ENCODE results near the gene OMP.

Gene OMP

DNA sequence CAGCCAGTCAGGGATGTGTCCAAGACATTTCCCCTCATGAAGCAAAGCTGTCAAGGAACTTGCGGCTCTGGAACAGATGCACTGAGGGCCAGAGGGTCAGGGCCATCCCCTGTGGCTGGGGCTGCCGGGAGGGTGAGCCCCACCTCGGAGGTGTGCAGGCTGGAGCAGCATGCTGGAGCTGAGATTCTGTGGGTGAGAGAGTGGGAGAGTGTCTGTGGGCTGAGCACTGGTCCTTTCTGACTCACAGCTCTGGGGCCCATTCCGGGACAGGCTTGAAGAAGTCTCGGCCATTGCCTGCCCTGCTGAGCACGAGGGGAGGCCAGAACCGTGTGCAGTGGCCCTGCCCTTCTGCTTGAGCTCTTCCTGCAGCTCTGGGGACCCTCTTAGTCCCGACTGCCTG, 2.1 kb downstream of the OMP start:
- no peak for DNase-seq (ENCODE audit: low read depth, low spot score)

DNA sequence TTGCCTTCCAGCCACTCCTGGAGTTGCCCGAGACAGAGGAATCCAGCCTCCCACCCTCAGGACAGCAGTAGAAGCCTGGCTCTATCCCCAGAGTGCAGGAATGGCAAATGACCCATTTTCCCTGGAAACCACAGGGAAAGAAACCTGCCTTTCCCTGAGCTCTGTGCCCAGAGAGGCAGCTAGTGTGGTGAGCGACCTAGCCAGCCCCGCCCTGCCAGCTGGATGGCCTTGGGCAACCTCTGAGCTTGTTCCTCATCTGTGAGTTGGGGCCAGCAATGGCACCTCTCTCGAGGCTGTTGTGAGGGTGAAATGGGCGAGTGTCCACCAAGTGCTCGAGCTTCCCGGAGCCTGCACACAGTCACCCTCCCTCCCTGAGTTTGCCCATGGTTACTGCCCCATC, 3.7 kb downstream of the OMP start:
- DNase-seq (ENCODE audit: low read depth, low spot score) = no peak

DNA sequence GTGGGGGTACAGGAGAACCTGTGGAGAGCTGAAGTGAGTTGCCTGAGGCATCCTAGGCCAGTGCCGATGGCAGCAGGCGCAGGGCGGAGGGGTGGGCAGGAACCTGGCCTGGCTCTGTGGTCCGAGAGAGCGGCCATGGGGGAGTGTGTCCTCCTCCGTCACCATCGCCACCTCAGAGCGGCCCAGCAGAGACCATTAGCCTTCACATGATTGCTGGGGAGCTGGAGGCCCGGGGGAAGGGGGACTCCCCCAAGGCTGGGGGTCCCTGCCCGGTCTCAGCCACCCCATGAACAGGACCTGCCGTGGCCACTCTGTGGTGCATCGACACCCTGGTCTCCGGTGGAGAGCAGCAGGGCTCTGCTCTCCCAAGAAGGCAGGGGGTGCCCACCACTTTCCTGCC, 4.1 kb downstream of the OMP start:
- DNase-seq (ENCODE audit: low read depth, low spot score) = no peak

DNA sequence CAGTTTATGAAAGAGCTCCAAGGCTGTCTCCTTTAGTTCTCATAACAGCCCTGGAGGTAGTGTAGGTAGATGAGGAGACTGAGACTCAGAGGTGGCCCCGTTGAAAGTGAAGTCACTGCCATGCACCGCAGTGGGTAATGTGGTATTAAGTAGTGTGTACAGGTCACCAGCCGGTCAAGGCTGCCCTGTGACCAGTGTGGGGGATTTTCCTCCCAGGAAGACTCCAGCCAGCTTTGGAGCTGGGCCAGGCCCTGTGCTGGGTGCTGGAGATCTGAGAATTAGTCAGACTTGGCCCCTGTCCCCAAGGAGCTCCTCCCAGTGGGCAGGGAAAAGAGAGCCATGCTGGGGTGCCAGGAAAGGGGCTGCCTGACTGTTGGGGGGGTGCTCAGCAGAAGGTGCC, 5.3 kb downstream of the OMP start:
- DNase-seq (ENCODE audit: low read depth, low spot score) = no peak

DNA sequence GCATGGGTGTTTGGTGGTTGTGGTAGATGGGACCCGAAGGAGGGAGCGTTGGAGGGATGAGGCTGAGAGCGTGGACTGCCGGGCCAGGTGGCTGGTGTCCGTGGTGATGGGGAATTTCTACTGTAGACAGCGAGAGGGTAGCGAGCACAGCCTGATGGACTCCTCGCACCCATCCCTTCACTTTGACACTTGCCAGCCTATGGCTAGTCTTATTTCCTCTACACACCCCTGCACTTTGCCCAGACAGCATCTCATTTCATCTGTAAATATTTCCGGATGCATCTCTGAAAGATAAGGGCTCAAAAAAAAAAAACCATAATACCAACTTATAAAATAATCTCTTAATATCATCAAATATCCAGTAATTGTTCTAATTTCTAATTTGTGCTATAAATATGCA, 5.8 kb downstream of the OMP start:
- DNase-seq (ENCODE audit: low read depth, low spot score) = no peak

DNA sequence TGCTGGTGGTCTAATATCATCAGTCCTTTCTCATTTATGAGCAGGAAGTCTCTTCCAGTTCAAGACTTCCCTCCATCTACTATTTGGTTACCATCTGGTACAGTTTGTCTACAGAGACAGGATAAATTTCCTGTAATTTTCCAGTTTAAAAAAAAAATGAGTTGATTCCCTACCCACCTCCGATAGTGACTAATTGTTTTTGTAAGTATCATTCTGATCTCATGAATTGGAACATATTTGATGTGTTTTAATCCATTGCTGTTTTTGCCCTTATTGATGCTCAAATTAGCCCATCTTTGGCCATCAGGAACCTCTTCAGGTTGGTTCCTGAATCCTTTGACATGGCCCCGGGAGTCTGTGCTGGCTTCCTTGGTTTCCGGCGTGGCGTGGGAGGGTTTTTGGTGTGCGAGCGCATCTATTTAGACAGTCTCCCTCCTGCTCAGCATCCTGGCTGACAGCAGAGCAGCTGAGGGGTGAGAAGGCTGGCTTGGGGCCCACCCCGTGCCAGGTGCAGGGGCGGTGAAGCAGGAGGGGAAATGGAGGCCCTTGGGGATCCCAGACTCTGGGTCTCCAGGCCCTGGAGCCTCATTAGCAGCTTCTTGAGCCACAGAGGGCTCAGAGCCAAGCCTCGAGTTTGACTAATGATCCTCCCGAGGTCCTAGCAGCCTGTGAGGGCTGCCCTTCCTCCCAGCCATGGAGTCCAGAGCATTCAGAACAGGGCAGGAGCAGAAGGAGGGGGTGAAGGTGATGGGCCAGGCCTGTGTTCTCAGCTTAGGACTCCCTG, 6.8 kb downstream of the OMP start:
- DNase-seq (ENCODE audit: low read depth, low spot score) = no peak

DNA sequence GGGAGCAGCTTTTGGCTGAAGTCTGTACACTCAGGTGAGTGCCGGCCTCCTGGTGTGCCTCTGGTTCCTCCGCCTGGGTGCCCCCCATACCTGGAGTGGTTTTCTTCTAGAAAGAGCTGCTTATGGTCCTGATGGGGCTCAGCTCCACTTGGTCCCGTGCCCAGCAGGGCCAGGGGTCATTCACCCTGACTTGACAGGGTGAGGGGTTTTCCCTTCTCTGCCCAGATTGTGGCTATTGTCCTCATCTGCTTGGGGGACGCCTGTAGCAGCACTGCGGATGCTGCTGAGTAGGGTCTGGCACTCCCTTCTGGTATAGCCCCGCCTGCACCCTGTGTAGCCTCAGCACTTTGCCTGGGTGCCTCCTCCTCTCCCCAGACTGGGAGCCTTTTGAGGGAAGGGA, 8.2 kb downstream of the OMP start:
- no peak for DNase-seq (ENCODE audit: low read depth, low spot score)

DNA sequence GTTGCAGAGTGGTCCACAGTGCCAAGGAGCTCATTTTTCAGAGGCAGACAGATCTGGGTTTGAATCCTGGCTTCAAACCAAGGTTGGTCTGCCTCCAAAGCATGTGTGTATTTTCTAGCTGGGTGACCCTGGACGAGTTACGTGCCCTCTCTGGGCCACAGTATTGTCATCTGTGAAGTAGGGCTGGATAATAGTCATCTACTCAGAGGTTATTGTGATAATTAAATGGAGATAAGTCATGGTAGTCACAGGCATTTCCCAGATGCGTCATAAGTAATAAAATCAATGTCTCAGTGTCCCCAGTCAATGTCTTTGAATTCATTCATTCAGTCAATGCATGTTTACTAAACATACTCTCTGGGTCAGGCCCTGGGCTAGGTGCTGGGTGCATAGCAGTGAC, 8.6 kb downstream of the OMP start:
- DNase-seq (ENCODE audit: low read depth, low spot score) = no peak

DNA sequence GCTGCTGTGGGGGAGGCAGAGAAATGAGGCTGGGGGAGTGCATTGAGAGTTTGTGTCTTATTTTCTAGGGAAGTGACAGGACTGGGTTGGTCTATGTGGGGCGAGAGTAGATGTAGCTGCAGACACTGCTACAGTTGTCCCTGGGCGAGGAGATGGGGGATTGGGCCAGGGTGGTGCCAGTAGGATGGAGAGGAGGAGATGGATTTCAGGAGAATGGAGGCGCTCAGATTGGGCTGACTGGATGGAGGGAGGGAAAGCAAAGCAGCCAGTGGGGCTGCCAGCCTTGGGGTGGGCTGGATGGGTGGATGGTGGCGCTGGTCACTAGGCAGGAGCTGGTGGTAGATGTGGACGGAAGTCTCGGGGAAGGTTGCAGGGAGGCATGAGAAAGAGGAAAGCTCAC, 9.3 kb downstream of the OMP start:
- DNase-seq (ENCODE audit: low read depth, low spot score) = no peak

DNA sequence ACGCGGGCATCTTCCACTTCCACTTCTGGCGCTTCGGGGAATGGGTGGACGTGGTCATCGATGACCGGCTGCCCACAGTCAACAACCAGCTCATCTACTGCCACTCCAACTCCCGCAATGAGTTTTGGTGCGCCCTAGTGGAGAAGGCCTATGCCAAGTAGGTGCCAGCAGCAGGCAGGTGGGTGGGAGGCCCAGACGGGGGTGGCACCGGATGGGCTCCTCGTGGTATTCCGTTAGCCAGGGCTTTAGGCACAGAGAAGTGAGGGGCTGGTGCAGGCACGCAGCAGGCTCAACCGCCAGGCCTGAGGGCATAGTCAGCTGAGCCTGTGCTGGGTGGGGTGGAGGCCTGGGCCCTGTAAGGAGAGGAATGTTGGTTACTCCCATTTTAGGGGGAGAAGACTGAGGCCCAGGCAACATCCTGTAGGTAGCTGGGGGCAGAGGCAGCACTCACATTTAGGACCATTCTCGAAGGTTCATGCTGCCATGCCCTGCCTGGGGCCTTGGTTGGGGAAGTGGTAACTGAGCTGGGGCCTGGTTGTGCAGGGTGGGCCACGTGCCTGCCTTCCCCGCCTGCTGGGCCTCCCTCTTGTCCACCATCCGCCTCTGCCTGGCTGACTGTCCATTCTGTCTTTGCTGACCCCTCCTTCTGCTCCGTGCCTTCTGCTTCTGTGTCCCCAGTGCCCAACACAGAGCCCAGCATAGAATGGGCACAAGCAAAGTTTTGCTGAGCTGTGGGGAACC, 10.2 kb downstream of the OMP start:
- DNase-seq (ENCODE audit: low read depth, low spot score) = no peak

DNA sequence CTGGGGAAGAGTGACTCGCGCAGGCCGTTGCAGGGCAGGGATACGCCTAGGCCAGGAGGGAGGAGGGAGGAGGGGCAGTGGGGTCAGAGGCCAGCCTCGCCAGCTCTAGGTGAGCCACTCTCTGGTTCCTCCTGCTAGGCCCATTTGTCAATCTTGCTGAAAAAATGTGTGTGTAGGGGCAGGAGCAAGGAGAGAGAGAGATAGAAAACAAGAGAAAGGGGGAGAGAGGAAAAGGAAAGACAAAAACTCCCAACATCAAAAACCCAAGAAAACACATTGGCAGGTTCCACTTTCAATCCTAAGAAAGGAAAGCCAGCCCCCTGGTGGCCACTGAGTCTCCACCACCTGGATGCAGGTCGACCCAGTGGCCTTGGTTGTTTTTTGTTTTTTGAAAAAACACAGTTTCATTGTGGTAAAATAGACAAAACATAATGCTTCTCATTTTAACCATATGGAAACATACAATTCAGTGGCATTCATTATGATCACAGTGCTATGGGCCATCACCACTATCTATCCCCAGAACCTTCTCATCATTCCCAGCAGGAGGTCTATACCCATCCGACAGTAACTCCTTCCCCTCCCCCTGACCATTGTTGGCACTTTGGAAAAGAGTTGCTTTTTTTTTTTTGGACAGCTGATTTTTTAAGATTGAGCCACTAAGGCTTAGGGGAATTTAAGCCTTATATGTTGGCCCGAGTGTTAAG, 10.9 kb downstream of the OMP start:
- DNase-seq (ENCODE audit: low read depth, low spot score) = no peak

DNA sequence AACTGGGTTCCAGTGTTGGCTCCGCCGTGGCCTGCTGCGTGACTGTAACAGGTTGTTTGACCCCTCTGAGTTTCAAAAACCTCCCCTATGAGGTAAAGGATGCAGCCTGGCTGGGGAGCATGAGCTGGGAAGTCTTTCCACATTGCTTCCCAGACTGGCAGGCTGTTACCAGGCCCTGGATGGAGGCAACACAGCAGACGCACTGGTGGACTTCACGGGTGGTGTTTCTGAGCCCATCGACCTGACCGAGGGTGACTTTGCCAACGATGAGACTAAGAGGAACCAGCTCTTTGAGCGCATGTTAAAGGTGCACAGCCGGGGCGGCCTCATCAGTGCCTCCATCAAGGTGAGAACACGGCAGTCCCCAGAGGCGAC, 11.4 kb downstream of the OMP start:
- DNase-seq (ENCODE audit: low read depth, low spot score) = no peak

DNA sequence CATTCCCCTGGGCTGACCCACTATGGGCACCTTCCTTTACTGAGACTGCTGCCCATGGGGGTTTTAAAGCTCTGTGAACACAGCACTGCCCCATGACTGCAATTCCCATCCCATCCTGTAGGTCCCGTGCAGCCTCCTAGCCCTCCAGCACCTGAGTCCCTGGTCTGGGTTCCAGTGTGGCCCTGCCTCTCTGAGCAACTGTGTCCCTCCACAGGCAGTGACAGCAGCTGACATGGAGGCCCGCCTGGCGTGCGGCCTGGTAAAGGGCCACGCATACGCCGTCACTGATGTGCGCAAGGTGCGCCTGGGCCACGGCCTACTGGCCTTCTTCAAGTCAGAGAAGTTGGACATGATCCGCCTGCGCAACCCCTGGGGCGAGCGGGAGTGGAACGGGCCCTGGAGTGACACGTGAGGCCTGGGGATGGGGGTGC, 12.6 kb downstream of the OMP start:
- no peak for DNase-seq (ENCODE audit: low read depth, low spot score)

DNA sequence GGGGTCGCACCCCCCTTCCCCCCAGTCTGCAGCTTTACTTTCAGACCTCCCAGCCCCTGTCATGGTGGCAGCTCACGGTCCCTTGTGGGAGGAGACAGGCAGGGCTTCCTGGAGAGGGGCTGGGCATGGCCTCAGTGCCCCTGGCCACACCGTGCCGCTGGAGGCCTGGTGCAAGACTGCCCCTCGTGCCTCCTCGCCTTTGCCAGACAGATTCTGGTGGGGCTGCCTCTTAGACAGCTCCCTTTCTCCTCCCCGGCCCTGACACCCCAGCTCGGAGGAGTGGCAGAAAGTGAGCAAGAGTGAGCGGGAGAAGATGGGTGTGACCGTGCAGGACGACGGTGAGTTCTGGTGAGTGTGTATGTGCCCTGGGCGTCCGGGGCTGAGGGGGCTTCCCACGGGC, 13.3 kb downstream of the OMP start:
- DNase-seq (ENCODE audit: low read depth, low spot score) = no peak

DNA sequence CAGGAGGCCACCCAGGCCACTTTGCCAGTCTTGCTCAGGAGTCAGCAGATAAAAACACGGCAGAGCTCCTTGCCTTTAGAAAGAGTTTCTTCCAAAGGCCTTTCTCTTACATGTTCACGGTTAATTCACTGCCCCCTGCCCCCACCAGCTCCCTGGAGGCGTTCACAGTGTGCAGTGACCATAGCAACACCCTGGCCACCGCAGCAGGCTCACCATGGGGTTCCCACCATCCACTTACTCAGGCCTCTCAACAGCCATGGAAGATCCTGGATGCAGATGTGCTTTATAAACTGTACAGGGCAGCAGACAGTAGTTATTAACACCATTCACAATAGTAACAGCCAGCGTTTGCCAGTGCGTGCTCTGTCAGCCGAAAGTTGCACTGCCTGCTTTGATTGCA, 14.9 kb downstream of the OMP start:
- no peak for DNase-seq (ENCODE audit: low read depth, low spot score)

DNA sequence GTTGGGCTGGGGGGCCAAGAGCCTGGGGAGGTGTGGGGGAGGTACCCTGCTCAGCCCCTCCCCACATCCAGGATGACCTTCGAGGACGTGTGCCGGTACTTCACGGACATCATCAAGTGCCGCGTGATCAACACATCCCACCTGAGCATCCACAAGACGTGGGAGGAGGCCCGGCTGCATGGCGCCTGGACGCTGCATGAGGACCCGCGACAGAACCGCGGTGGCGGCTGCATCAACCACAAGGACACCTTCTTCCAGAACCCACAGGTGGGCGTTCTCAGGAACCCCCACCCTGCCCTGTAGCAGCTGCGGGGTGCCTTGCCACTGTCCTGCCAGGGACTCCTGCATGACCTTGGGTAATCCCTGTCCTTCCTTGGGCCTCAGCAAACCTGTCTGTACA, 15.4 kb downstream of the OMP start:
- DNase-seq (ENCODE audit: low read depth, low spot score) = no peak

DNA sequence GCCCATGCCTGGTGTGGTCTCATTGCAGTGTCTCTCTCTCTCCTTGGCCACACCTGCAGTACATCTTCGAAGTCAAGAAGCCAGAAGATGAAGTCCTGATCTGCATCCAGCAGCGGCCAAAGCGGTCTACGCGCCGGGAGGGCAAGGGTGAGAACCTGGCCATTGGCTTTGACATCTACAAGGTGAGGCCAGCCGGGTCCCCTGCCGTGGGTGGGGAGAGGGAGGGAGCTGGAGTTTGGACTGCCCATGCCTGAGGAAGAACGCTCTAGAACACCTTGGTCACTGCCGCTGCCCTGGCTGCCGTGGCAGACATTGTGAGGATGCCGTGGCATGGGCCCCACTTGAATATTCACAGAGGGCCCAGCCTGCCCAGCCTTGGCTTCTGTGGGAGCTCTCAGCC, 16.3 kb downstream of the OMP start:
- DNase-seq (ENCODE audit: low read depth, low spot score) = no peak

DNA sequence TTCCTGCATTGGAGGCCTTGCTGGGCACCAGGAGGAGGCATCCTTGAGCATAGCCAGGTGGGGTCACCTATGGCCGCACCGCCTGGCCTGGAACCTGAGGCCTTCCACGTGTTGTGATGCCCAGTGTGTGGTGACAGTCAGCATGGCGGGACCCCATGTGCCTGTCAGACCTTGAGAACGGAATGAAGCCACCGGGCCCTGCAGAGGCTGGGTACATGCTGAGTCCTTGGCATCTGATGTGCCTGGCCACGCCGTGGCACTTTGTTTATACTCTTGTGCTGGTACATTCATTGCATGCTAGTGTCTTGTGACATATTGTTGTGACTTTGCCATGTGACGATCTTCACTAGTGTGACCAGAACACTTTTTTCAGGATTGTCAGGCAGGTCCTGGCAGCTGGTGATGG, 16.9 kb downstream of the OMP start:
- DNase-seq (ENCODE audit: low read depth, low spot score) = no peak

DNA sequence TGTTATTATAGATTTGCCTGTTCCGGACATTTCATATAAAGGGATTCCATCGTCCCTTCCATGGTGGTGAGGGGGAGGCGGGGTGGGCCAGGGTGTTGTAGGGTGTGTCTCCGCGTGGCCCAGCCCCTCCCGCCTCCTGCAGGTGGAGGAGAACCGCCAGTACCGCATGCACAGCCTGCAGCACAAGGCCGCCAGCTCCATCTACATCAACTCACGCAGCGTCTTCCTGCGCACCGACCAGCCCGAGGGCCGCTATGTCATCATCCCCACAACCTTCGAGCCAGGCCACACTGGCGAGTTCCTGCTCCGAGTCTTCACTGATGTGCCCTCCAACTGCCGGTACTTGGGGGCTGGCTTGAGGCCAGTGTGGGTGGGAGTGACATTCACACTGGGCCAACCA, 17.9 kb downstream of the OMP start:
- DNase-seq (ENCODE audit: low read depth, low spot score) = no peak

DNA sequence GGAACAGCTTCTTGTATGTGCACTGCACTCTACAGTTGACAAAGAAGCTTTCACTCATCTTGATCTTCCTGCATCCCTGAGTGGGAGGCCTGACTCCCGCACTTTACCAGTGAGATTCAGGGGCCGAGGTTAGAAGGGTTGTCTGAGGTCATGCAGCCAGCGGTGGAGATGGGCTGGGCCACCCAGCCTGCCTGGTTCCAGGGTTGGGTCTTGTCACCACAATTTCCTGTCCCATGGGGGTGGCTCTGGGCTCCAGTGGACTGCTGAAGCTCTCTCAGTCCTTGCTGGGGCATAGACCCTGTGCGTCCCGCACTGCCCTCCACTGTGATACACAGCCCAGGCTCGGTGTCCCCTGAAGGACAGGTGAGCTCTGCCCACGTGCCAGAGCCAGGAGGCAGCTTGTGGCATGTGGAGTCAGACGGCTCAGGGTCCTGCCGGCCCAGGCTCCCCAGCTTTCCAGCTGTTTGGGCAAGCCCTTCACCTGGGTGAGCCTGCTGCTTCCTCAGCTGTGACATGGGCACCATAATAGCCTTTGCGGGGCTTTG, 18.5 kb downstream of the OMP start:
- DNase-seq (ENCODE audit: low read depth, low spot score) = no peak

DNA sequence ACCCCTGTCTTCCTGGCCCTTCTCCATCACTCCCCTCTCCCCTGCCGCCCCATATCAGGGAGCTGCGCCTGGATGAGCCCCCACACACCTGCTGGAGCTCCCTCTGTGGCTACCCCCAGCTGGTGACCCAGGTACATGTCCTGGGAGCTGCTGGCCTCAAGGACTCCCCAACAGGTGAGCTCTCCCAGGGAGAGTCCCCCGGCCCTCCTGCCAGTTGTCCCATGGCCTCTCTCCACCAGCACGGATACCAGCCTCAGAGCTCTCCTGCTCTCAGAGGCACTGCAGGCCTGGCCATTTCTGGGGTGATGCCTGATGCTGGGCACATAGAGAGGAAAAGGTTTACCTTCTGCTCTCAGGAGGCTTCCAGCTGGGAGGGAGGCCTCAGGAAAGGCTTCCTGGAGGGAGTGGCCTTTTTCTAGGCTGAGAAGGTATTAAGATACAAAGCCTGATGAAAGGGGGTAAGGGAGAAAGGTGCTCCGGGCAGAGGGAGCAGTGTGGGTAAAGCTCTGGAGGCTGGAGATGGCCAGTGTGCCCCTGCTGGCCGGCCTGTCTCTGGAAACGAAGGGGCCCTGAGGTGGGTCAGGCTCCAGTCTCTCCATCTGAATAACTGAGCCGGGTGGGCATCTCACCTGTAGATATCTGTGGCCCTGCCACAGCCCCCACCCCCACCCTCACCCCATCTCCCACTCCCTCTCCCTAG, 19.4 kb downstream of the OMP start:
- DNase-seq (ENCODE audit: low read depth, low spot score) = no peak
